Amniotic stem cell (primary cell): ENCODE data around the gene FOXM1.
A peak's percentile ranks its signal among the peaks of the same experiment; 100 is the strongest.
"Not testable (repeated sequence)": the region's sequence is repeated elsewhere in the genome, so short reads cannot be mapped to it uniquely, and the experiment has no call there.

Experiments used
- DNase-seq: peaks from one replicate; lab custom pipeline; 2025; lab: John Stamatoyannopoulos, UW

FOXM1 gene

DNA sequence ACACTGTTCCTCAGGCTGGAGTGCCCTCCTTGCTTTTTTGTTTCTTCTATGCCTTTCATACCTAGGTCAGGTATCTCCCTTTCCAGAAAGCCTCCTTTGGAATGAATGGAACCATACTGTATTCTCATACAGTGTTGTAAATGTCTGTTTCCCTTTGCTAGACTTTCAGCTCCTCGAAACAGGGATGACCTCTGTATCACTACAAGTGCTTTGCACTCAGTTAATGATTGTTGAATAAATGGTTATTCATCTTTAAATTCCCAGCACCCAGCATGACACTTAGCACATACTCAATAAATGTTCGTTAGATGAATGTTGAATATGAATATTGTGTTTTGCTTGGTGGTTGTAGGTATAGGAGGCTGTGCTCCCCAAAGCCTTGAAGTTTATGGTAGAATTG is 7.8 kb upstream of the FOXM1 start:
- no peak for DNase-seq

DNA sequence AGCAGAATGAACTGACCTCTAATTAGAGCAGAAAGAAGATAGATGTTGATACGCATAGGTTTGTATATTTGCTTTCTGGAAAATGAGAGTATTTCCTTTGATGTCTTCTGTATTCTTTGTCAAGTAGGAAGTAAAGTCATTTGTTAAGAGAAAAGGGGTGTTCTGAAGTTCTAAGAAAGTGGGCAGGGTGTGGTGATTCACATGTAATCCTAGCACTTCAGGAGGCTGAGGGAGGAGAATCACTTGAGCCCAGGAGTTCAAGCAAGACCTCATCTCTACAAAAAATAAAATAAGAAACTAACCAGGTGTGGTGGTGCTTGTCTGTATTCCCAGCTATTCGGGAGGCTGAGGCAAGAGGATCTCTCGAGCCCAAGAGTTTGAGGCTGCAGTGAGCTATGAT is 2.9 kb upstream of the FOXM1 start:
- no peak for DNase-seq

DNA sequence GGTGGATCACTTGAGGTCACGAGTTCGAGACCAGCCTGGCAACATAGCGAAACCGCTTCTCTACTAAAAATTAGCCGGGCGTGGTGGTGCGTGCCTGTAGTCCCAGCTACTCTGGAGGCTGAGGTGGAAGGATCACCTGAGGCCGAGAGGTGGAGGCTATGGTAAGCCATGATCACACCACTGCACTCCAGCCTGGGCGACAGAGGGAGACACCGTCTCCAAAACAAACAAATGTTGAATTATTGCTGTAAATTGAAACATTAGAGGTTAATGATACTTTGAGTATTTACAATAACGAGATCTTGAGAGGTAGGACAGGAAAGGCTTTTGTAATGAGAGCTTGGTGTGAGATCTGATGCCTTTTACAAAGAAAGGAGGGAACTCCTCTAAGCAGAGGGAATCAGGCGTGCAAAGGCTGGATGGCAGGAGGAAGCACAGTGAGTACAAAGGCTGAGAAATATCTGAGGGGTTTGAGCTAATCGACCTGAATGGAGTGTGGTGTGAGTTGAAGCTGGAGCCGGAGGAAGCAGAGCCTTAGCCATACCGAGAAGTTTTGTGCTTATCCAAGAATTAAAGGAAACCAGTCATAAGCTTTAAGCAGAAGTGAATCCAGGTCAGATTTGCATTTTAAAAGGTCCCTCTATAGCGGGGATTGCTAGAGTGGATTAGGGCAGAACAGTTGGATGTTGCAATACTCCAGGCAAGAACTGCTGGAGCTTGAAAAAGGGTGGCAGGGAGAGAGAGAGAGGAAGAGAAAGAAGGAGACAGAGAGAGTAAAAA is 1.2 kb upstream of the FOXM1 start:
- no peak for DNase-seq

DNA sequence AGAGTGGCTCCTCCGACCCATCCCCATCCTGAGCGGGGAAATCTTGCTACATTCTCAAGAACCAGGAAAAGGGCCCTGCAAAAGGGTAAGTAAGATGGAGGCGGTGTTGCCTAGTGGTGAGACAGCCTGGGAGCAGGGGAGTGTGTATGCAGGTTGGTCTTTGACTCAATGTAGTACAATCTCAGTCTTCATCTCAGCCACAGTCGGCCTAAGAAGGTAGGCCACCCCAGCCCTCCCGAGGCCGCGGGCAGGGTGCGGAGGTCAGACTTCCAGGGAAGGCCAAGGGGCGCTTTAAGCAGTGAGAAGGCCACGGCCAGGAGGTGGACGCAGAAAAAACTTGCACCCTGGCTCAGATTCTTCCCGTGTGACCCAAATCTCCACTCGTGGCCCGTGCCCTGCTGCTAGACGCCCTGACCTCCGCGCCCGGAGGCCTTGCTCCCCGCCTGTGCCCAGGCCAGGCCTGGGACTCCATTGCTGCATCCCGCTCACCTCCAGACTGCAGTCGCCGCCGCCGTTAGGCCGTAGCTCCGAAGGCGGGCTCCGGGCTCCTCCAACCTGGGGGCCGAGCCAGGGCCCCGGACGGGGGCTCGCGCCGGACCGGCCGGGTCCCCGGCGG is 435 bp downstream of the FOXM1 start:
- no peak for DNase-seq

DNA sequence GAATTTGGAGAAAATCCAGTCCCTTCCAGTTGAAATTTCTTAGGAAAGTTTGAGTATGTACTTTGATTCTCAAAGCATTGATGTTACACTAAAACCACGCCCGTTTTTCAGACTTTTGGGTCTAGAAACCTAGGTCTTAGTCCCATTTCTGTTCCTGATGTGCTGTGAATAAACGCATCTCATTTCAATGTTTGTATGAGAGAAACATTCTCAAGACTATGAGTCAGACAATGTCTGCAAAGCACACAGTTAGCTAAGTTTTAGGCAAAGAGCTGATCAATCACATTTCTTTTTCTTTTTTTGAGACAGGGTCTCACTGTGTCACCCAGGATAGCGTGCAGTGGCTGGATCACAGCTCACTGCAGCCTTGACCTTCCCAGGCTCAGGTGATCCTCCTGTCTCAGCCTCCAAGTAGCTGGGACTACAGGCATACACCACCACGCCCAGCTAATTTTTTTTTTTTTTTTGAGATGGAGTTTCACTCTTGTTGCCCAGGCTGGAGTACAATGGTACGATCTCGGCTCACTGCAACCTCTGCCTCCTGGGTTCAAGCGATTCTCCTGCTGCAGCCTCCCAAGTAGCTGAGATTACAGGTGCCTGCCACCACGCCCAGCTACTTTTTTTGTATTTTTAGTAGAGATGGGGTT is 7.9 kb downstream of the FOXM1 start:
- DNase-seq = not testable (repeated sequence)

DNA sequence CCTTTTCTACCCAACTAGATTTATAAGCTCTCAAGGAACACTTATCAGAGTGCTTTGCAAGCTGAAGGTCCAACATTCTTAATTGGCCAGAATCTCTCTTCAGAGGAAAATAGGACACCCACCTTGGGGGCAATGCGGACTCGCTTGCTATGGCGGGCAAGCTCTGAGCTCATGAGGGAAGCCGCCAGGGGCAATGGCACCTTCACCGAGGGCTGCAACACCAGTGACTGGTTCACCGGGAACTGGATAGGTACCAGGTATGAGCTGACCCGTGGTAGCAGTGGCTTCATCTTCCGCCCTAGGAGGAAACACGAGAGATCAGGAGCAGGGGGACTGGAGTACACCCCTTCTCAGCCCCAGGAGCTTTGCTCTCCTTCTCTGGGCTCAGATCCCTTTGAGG is 12.8 kb downstream of the FOXM1 start:
- no peak for DNase-seq

DNA sequence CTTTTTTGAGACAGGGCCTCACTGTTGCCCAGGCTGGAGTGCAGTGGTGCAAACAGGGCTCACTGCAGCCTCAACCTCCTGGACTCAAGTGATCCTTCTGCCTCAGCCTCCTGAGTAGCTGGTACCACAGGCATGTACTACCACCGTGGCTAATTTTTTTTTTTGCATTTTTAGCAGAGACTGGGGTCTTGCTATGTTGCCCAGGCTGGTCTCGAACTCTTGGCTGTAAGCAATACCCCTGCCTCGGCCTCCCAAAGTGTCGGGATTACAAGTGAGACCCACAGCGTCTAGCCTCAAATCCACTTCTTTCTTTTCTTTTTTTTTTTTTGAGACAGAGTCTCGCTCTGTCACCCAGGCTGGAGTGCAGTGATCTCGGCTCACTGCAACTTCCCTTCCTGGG is 13.6 kb downstream of the FOXM1 start:
- DNase-seq = not testable (repeated sequence)

DNA sequence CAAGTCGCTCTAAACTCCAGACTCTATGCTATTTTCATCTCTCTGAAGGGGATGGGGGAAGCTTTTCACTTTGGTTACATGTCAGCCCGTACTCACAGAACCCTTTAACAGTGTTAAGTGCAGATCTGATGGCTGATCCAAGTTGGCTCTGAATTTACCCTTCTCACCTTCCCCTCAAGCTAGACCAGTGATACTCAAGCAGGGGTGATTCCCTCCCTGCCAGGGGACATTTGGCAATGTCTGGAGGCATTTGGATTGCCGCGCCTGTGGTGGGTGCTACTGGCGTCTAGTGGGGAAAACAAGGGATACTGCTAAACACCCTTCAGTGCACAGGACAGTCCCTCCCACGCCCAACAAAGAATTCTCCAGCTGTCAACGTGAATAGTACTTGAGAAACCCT is 14.1 kb downstream of the FOXM1 start:
- DNase-seq = no peak

DNA sequence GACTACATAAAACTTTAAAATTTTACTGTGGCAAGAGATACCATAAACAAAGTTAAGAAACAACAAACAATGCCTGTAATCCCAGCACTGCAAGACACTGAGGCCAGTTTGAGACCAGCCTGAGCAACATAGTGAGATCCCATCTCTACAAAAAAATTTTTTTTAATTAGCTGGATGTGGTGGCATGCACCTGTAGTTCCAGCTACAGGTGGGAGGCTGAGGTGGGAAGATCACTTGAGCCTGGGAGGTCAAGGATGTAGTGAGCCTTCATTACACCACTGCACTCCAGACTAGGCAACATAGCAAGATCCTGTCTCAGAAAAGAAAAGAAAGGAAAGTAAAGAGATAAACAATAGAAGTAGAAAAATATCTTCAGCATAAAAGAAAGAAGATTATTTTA is 16.8 kb downstream of the FOXM1 start:
- no peak for DNase-seq

DNA sequence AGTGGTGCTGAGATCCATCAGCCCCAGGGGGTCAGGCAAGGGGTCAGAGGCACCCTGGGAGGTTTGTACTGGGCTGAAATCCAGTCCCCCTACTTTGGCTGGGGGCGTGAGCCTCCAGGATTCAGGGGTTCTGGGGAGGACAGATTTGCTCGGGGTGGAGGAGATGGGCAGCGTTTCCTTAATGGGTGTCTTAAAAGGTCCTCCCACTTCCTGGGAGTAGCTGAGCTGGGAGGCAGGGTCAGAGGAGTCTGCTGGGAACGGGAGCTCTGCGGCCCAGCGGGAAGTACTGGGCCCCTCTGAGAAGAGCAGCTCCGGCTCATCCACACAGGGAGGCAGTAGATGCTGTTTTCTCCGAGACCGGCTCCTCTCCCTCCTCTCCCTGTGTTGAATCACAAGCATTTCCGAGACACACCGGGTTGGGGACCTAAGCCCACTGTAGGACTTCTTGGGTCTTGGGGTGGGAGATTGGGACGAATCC is 18.0 kb downstream of the FOXM1 start:
- DNase-seq = no peak

DNA sequence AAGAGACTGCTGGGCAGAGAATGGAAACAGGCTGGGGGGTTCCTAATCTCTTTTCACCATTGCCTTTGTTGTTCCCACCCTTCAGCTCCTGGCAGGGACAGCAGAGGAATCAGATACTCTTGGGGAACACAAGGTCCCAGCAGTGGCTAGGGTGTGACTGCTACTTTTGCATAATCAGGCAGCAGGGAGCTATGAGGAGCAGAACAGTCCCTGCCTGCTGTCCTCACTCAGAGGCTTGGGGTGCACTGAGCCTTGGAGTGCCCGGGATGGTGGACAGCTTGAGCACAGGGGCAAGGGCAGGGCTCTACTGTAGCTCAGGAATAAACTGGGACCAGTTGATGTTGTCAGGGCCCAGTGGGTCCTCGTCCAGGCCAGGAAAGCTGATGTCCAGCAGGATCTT is 18.6 kb downstream of the FOXM1 start:
- no peak for DNase-seq

DNA sequence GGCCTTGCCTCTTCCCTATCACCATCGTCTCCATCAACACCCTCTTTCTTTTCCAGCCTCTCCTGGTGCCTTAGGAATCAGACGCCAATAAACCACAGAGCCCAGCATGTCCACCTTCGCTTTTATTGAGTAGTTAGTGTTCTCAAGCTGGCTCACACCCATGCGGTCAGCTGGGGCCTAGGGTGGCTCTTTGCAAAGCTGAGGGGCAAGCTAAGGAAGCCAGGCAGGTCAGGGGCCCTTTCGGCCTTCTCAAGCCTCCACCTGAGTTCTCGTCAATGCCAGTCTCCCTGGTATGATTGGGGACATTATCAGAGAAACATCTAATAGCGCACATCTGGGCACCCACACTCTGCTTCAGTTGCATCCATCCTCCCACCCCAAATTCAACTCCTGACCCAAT is 19.4 kb downstream of the FOXM1 start:
- no peak for DNase-seq

DNA sequence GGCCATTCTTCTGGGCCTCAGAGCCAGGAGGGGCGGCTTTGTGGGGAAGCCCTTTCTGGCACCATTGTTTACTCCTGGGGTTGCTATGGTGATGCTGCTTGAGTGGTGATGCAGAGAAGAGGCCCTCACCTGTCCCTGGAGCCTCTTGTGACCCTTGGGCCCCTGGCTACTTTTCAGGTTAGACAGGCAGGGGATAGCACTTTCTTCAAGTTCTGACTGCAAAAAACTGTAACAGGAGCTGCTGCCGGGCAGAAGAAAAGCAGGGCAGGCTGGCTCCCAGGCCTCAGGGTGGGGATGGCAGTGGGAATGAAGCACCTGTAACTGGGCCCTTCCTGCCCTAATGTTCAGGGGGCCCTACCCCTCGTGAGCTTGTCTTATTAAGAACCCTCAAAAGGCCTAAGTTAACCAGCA is 19.9 kb downstream of the FOXM1 start, which contains the start of gene TEX52:
TSS of gene TEX52 (minus strand) at position 19 of the 411 bp plus-strand sequence. CDS start at position 6, 13 bp downstream.
- no peak for DNase-seq

DNA sequence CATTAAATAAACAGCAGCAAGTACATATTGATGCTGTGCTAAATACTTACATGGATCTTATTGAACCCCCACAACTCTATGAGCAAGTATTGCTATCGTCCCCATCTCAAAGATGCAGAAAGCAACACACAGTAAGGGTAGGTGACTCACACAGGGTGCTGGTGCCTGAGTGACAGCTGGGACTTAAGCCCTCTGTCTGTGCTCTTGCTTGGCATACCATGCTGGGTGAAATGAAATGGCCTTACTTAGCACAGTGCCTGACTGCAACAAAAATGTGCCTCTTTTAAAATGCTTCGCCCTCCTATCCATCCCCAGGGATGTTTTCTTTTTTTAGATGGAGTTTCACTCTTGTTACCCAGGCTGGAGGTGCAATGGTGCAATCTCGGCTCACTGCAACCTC is 20.9 kb downstream of the FOXM1 start:
- no peak for DNase-seq

DNA sequence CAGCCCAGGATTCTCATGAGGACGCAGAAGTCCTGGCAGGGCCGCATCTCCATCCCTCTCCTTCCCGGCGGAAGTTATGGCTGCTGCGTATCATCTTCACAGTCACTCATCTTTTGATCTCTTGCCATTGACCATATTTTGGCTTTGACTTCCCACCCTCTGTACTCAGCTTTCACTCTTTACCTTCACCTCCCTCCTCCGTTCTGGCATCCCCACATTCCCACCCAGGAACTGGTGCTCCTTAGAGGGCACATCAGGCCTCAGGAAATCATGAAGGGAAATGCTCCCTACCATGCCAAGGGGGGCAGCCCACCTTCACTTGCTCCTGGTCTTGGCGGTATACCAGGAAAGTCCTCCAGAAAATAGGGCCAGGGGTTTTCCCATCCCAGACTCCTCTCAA is 21.4 kb downstream of the FOXM1 start:
- DNase-seq = no peak

DNA sequence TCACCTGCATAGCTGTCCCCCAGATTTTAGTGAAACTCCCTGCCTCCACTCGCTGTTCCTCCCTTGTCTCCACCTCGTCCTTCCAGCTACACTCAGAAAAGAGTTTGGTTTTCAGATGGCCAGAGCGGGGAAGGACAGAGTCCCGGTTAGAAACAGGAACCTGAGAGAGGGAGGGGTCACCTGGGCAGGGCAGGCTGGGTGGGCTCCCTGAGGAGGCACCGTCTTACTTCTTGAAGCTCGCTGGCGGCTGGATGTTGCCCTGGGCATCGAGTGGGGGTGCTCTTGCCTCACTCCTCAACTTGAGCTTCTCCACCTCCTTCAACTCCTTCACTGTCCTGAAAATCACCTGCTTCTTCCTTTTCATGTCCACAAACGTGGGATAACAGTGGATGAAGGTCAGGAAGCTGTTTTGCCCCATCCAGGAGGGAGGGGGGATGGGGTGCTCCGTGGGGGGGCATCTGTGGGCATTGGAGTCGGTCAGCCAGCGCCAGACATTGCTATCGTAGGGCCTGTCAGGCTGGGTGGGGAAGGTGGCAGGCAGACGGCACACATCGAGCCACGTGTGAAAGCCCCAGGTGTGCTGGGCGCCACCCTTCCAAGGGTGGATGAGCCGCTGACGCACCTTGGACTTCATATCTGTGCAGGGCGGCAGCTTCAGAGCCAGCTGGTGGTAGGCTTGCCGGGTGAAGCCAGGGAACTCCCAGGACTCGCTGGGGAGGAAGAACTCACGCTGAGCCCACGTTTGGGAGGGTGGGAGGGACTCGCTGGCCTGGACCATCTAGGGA is 22.1 kb downstream of the FOXM1 start:
- DNase-seq = no peak

DNA sequence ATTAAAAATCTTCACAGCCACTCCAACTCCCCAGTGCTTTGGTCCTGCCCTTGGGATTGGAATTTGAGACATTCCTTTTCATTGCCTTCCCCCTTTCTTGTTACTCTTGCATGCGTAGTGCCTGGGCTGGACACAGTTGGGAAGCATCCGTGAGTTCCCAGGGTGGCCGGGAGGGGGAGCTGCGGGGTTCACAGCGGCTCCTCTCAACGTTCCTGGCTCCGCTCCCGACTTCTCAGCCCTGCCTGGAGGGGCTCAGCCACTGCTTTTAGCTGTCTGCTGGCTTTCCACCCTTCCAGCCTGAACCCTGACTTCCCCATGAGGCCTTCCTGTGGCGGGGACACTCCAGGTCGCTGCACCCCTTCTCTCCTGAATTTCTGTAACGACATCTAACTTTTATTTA is 23.3 kb downstream of the FOXM1 start:
- DNase-seq = peak; percentile 38

DNA sequence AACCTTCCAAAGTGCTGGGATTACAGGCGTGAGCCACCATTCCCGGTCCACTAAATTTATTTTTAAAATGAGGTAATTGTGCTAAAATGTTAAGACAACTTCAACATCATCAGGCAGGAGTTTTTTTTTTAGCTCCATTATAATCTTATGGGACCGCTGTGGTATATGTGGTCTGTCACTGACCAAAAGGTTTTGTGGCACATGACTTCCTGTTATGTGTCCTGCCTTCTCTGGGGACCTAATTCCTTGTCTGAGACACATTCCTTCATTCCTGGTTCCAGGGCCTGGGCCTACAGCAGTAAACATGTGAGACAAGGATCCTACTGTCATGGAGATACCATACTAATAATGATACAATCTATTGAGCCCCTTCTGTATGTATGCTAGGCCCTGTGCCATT is 25.0 kb downstream of the FOXM1 start:
- DNase-seq = no peak

DNA sequence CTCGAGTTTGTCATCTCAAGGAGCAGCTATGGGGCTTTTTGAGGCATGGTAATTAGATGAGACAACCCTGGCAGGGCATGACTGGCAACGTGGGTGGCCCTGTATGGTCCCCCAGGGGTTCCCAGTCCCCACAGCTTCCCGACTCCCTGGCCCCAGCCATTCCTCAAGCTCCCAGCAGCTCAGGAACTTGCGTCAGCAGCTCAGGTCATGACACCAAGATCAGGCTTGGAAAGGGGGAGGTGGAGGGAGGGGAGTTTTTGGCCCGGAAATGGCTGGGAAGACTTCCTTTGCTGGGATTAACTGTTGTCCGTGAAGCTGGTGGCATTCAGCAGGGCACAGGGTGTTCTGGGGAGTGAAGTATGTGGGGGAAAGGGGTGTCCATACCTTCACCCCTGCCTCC is 31.7 kb downstream of the FOXM1 start:
- no peak for DNase-seq

DNA sequence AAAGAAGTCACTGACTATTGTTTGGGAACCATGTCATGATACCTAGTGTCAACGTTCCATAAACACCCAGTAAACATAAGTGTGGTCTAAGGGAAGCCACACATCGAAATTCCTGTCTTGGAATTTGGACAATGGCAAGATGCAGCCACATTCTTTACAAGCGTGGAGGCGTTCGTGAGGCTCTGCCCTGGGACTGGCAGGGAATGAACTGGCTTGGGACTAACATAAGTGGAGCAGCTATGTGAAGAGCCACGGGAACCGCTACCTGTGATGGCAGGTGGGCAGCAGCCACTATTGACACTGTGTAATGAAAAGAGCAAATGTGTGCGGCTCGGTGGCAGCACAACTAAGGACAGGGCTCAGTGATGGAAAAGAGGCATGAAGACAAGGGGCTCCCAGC is 32.2 kb downstream of the FOXM1 start:
- DNase-seq = no peak

DNA sequence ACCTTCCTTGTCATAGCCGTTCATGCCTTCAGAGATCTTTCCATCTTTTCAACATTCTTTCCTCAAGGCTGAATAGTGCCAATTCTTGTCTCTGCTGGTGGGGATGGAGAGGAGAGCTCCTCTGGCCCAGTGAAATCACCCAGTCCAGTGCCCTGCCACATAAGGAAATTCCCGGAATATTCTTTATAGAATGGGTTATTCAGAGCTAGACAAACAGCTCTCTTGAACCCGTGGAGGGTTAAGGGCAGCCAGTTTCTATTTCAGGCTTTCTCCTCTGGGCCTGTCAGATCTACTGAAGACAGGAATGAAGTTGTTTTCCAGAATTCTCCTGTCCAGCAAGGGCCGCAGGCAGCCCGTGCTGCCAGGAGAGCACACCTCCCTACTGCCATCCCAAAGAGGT is 34.0 kb downstream of the FOXM1 start:
- DNase-seq = no peak

DNA sequence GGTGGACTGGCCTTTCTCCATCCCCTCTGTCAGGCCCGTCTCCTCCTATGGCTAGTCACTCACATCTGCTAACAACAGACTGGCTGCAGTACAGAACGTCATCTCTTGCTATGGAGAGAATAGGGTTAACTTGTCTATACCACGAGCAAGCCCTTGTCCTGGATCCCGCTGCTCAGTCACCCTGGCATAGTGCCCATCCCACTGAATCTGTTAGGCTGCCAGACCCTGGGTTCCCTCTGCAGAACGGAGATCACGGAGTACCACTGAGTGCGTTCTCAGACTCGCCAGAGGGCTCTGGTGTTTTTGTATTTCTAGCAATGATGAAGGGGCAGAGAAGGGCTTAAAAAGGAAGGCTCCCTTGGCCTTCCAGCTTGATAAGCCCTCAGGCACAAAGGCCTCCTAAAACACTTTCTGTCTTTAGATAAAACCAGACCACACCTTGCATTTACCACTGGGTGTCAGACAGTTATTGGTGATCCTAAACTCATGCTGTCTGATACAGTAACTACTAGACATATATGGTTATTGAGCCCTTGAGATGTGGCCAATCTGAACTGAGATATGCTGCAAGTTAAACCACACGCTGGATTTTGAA is 35.8 kb downstream of the FOXM1 start:
- no peak for DNase-seq
